HG03520 (cell line): Measurements from ENCODE around the gene TRAK2.
"Not testable (repeated sequence)": the region's sequence is repeated elsewhere in the genome, so short reads cannot be mapped to it uniquely, and the experiment has no call there.

Experiments
- ATAC-seq: cut with Tn5 transposase; IDR thresholded peaks from one replicate; pipeline ENCODE4 v1.9.1; 2021; ENCODE audit warnings: mild to moderate bottlenecking, moderate library complexity; ENCODE audit not compliant: unreplicated experiment

TRAK2 gene

GRCh38 chr2:201452058-201452921 is 1.0 kb upstream of the TRAK2 start:
- ATAC-seq, result peak; percentile 19

GRCh38 chr2:201450954-201451291 is 335 bp downstream of the TRAK2 start:
- peak; percentile 12 for ATAC-seq

DNA sequence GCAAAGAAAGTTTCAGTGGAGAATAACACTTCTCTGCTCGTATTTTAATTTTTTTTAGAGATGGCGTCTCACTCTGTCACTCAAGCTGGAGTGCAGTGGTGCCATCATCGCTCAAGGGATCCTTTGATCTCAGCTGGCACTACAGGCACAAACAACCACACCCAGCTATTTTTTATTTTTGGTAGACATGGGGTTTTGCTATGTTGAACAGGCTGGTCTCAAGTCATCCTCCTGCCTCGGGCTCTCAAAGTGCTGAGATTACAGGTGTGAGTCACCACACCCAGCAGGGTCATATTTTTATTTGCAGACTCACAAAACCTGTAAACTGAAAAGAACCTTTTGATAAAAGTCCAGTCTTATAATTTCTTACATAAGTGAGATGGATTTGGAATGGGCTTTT is 2.6 kb downstream of the TRAK2 start:
- no peak for ATAC-seq

DNA sequence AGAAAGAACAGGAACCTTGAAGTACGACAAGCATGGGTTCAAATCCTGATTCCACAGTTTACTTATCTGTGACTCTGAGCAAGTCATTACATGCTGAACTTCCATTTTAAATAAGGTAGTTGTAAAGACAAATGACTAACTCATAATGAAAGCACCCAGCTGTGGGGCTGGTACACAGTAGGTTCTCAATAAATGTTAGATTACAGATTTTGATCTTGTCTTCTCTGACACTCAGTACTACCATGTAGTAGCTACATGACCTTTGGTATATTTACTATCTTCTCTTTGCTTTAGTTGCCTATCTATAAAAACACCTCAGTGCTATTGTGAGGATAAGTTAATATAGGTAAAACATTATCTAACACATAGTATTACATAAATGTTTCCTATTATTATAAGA is 3.2 kb downstream of the TRAK2 start:
- ATAC-seq, result no peak

DNA sequence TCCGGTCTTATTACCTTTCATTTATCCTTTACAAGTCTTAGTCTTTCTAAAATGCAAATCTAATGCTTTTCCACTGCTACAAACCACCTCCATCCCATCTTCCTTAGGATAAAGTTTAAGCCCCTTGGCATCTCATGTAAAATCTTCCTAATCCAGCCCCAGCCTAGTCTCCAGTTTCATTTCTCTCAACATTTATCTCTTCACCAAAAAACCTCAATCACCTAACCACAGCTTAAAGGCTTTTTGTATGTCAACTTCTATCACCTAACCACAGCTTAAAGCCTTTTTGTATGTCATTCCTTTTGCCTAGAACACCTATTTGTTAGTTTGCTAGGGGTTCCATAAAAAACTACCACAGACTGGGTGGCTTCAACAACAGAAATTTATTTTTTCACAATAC is 4.2 kb downstream of the TRAK2 start:
- ATAC-seq, result no peak

DNA sequence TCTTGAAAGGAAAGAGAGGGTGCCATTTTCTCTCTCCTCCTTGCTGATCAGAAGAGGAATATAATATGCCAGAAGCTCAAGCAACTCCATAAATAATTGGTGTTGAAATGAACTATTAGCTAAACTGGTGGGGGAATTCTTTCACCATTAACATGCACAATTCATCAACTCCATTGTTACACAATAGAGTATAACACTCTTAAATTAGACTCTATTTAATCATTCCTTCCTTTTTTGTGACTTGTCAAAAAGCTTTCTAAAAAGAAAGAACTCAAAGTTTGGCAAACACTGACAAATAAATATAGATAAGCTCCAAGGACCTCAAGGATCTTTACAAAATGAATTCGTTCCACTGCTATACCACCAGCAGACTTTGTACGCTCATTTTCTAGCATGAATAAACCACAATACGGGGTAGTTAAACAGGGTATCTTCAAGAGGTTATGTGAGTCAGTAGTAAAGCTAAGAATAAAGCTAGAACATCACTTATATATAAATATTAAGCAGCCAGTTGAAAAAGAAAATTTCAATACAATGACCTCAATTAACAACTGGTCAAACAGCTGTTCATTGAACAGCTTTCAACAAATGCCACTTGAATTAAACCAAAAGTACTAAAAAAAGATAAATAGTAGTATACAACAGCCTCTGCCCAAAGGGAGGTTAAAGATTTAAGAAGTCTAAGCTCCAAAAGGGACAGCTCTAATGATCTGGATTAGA is 6.4 kb downstream of the TRAK2 start:
- no peak for ATAC-seq

DNA sequence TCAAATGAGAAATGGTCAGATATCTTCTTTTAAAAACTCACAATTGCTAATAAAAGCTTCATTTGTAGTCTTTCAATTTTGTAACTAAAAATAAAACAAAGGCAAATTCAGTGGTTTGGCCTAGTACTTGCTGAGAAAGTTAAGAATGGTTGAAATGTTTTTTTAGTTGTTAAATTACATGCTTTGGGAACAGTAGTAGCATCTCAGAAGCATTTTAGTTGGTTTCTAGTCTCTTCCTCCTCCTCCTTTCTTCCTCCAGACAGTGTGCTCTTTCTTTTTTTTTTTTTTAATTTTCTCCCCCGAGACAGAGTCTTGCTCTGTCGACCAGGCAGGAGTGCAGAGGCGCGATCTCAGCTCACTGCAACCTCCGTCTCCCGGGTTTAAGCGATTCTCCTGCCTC is 9.8 kb downstream of the TRAK2 start:
- no peak for ATAC-seq

DNA sequence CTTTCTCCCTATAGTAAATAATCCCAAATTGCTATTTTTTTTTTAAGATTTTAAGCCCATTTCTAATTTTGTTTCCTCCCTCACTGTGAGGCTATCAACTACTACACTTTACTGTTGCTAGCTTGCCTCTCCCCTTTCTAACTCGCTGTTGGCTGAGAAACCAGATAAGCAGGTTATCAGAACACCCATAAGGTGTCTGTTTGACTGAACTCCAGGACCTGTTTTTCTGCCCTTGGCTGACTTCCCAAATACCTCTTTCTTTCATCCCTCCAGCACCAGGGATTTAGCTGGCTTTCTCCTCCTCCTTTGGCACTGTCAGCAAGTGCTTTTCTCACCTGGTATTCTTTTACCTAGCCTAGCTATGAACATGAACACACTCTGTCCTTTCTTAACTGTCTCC is 11.1 kb downstream of the TRAK2 start:
- no peak for ATAC-seq

DNA sequence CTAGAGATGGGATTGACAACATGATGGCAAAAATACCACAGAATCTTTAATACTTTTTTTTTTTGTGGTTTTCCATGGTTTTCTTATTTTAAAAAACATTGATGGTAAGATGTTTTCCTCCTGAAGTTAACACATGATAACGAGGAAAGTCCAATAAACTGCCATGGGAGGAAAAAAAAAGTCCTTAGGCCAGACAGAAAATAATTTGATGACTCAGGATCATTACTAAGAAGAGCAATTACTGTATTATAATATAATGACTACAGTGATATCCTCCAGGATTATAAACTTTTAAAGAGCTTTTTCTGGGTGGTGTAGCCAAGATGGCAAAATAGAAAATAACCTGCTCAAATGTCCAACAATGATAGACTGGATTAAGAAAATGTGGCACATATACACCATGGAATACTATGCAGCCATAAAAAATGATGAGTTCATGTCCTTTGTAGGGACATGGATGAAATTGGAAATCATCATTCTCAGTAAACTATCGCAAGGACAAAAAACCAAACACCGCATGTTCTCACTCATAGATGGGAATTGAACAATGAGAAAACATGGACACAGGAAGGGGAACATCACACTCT is 11.8 kb downstream of the TRAK2 start:
- ATAC-seq, result not testable (repeated sequence)

- ATAC-seq, result no peak
Observed at GRCh38 chr2:201436141-201436540, 15.1 kb downstream of the TRAK2 start.

GRCh38 chr2:201433394-201433995 is 17.8 kb downstream of the TRAK2 start:
- ATAC-seq, result no peak

DNA sequence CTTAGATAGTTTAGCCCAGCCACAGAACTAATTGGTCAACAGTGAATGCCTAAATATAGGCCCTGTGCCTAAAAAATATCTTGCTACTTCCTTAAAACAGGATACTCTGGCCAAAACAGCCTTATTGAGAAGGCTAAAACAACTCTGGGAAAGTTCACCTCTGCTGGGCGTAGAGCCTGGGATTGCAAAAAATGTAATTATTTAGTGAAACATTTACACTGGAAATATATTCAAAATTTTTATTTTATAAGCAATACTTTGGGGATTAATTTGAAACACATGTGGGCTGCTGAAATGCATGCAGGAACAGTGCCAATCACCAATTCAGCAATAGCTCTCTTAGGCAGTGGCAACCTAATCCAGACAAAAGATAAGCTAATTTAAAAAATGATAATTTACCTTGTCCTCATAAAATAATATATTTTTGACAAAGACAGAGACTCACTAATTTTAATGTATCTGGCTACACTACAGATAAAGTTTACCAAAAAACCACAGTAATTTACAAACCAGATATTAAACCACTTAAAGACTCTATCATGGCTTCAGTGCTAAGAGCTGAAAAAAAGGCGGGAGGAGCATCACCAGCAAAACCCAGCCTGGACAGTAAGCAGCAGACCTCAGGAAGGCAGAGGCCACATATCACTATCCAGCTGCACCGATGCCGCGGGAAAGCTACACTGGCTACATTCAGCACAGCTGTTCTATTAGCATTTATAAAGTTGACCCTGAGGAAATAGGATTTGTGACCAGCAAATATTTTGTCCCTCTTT is 18.5 kb downstream of the TRAK2 start:
- ATAC-seq, result no peak

- ATAC-seq, result no peak
Observed at GRCh38 chr2:201432038-201432620, 19.1 kb downstream of the TRAK2 start.

- ATAC-seq, result no peak
Observed at GRCh38 chr2:201430839-201431238, 20.4 kb downstream of the TRAK2 start.

GRCh38 chr2:201430322-201430721 is 20.9 kb downstream of the TRAK2 start:
- not testable (repeated sequence) for ATAC-seq

GRCh38 chr2:201429835-201430234 is 21.4 kb downstream of the TRAK2 start:
- ATAC-seq, result not testable (repeated sequence)

GRCh38 chr2:201428366-201428765 is 22.9 kb downstream of the TRAK2 start:
- ATAC-seq, result not testable (repeated sequence)

- ATAC-seq, result no peak
Observed at GRCh38 chr2:201425952-201426351, 25.3 kb downstream of the TRAK2 start.

DNA sequence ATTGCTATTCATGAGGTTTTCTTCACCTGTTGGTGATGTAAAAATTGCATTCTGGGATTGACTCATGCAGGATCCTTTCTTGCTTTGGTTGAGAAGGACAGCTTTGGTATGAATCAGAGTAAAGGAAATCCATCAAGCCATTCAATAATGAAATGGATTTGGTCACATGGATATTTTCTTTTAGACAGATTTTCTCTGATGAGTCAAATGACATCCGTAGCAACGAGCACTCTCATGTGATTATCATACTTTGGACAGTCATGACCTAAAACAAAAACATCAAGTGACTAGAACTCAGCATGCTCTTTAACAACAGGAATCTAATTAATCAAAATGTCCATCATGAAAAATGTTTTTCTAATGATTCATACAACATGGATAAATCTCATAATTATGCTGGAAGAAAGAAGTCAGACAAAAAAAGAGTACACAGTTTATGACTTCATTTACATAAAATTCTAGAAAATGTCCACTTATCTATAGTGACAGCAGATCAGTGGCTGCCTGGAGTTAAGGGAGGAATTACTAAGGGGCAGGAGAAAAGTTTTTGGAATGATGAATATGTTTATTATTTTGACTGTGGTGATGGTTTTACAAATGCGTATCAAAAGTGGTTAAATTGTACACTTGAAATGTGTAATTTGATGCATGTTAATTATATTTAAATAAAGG is 30.7 kb downstream of the TRAK2 start:
- no peak for ATAC-seq

DNA sequence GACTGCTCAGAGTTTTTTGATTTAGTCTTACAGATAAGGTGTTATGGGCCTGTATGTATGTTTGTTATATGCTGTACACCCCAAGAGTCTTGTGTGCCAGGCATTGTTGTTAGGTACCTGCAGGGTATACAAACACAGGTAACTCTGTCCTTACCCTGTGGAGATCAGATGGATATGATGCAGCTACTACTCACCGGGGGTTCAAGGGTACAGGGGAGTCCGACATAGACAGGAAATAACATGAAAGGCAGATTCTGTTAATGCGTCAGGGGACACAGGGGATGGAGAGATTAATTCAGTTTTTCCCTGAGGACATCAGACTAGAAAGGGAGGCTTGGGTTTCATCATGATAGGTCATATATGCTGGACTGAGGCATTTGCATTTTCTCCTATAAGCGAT is 31.3 kb downstream of the TRAK2 start:
- ATAC-seq, result no peak
